ENCODE measurements around the gene PPP1R27.
"Not testable (repeated sequence)": the region's sequence is repeated elsewhere in the genome, so short reads cannot be mapped to it uniquely, and the experiment has no call there.

The PPP1R27 gene

GRCh38 chr17:81840826-81841778, 6.3 kb upstream of the PPP1R27 start:
- no peak for DNase-seq (ENCODE audit: low read depth, low spot score)

- not testable (repeated sequence) for DNase-seq (ENCODE audit: low read depth, low spot score)
These were observed 5.2 kb upstream of the PPP1R27 start for GRCh38 chr17:81840059-81840458.

GRCh38 chr17:81839301-81839700, 4.5 kb upstream of the PPP1R27 start:
- no peak for DNase-seq (ENCODE audit: low read depth, low spot score)

DNA sequence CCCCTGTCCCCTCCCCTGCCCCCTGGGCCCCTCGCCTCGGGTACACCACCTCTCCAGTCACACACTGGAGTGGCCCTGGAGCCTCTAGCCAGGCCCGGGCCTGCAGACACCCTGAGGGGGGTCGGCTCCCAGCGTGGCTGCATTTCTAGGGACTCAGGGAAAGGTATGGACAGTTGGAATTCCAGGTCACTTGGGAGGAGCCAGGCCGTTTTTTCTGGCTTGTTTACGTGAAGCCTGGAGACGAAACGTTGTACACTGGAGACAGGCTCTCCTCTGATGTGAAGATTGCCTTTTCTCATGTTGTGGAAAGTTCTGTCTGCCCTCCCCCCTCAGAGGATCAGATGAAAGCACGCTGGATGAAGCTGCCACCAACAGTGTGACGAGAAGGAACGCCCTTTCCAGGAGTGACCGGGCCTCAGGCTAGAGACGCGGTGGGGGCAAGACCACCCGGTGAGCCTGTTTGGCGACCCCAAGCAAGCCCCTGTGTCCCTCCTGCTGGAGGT, 4.0 kb upstream of the PPP1R27 start:
- DNase-seq (ENCODE audit: low read depth, low spot score): no peak

DNA sequence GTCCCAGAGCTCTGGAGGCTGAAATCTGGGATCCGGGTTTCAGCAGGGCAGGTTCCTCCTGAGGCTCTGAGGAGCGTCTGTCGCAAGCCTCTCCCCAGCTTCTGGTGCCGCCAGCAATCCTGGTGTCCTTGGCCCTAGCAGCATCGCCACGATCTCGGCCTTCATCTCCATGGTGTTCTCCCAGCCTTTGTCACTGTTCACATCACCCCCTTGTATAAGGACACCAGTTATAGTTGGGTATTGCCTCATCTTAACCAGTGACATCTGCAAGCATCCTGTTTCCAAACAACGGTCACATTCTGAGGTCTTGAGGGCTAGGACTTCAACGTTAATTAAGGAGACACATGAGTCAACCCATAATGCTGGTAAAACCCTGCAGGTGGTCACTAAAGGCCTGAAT, 2.8 kb upstream of the PPP1R27 start:
- DNase-seq (ENCODE audit: low read depth, low spot score): no peak

DNA sequence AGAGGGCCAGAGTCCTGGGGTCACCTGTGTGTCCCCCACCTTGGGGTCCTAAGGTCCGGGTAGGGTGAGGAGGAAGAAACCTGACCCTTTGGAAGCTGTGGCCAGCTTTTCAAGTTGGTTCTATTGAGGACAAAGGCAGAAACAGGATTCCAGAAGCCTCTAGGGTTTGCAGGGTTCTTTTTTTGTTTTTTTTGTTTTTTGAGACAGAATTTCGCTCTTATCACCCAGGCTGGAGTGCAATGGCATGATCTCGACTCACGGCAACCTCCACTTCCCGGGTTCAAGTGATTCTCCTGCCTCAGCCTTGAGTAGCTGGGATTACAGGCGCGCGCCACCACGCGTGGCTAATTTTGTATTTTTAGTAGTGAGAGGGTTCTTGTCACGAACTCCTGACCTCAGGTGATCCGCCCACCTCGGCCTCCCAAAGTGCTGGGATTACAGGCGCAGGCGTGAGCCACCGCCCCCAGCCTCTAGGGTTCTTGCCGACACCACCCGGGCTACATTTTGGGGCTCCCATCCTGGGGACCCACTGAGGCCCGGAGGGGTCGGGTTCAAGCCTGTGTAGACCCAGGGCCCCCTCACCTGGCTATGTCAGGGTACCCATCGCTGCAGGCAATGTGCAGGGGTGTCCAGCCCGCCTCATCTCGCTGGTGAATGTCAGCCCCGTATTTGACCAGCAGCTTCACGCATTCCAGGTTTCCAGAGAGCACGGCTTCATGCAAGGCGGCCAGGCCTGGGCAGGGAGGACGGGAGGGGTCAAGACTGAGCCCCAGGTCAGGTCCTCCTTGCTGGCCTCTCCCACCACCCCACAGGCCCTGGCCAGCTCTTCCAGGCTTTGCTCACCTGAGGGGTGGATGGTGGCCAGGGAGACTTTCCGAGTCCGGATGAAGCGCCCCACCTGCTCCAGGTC, 674 bp downstream of the PPP1R27 start:
- no peak for DNase-seq (ENCODE audit: low read depth, low spot score)

DNA sequence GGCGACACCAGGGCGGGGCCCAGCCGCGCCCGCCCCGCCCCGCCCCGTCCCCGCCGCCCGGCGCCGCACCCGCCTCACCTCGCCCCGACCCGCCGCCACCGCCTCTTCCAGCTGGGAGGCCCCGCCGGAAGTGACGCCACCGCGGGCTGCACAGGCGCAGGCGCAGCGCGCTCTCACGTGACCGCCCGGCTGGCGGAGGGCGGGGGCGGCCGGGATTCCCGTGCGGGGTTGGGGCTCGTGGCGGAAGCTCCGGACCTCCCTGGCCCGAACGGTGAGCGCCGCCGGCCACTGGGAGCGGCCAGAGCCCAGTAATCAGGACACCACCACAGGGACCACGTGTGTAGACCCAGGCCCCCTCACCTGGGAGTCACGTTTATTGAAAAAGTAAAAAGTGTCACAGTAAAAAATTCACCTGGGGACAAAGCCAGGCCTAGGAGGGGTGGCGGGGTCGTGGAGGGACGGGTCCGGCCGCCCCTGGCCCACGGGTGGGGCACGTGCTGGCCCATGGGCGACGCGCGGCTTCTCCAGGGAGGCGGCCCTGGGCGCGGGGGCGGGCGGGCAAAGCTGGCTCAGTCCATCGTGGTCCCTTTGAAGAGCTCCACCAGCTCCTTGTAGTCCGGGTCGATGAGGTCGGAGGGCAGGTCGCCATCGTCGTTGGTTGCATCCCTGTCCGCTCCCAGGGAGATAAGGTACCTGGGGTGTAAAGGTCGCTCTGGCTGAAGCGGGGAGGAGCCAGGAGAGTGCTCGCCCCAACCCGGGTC, 1.5 kb downstream of the PPP1R27 start, which contains the start of gene MCRIP1:
MCRIP1 (minus strand) TSS at position 132 of the 761 bp plus-strand sequence. CDS start 8,785 bp downstream, outside the sequence.
- DNase-seq (ENCODE audit: low read depth, low spot score): peak; percentile 87

- DNase-seq (ENCODE audit: low read depth, low spot score): no peak
These were observed 2.2 kb downstream of the PPP1R27 start for GRCh38 chr17:81832608-81833159.

- no peak for DNase-seq (ENCODE audit: low read depth, low spot score)
These were observed 2.8 kb downstream of the PPP1R27 start for GRCh38 chr17:81831957-81832607.

DNA sequence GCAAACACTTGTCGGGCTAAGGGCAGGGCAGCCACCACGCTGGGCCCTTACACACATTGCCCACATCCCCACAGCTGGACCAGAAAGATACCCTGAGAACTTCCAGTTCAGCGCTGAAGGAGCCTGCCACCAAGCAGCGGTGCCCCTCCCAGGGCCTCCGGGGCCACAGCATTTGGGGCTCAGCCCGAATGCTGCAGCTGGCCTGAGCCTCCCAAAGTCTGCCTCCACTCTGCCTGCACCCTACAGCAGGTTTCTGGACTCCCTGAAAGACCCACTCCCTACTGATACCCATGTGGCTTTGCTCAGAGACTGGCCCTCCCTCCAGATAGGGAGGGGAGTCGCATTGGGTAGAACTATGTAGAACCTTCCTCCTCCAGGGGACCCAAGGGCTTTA, 3.3 kb downstream of the PPP1R27 start:
- DNase-seq (ENCODE audit: low read depth, low spot score): no peak

- DNase-seq (ENCODE audit: low read depth, low spot score): no peak
These were observed 5.0 kb downstream of the PPP1R27 start for GRCh38 chr17:81829858-81830257.

- DNase-seq (ENCODE audit: low read depth, low spot score): no peak
These were observed 6.2 kb downstream of the PPP1R27 start for GRCh38 chr17:81828656-81829055.

GRCh38 chr17:81825841-81826466, 8.9 kb downstream of the PPP1R27 start:
- DNase-seq (ENCODE audit: low read depth, low spot score): no peak

GRCh38 chr17:81824595-81824994, 10.3 kb downstream of the PPP1R27 start:
- DNase-seq (ENCODE audit: low read depth, low spot score): no peak

DNA sequence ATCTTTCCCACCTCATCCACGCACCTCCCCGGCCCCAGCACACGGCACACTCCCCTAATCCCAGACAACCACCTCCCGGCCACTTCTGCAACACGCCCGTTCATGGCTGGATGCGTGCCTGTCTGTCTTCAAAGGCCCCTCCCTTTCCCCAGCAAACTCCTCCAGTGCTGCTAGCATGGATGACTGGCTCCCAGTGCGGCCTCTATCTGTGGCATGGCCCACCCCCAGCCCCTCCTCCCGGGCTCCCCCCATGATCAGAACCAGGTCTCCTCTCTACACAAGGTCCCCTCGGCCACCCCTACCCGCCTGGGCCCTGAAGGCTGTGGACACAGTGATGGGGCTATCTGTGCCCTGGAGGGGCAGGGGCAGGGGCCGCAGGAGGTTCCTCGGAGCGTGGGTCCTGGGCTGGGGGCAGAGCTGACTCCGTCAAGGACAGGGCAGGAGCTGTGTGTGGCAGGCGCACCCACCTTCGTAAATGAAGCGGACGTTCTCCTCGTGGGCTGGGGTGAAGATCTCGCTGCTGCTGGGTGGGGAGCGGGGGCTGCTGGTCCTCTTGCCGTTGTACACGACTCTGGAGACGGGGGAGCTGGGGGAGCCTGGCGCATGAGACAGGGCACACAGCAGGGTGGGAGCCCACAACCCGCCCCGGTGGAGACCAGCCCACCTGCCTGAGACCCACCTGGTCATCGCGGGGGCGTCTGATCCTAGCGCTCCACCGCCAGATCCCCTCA, 10.9 kb downstream of the PPP1R27 start:
- DNase-seq (ENCODE audit: low read depth, low spot score): no peak

DNA sequence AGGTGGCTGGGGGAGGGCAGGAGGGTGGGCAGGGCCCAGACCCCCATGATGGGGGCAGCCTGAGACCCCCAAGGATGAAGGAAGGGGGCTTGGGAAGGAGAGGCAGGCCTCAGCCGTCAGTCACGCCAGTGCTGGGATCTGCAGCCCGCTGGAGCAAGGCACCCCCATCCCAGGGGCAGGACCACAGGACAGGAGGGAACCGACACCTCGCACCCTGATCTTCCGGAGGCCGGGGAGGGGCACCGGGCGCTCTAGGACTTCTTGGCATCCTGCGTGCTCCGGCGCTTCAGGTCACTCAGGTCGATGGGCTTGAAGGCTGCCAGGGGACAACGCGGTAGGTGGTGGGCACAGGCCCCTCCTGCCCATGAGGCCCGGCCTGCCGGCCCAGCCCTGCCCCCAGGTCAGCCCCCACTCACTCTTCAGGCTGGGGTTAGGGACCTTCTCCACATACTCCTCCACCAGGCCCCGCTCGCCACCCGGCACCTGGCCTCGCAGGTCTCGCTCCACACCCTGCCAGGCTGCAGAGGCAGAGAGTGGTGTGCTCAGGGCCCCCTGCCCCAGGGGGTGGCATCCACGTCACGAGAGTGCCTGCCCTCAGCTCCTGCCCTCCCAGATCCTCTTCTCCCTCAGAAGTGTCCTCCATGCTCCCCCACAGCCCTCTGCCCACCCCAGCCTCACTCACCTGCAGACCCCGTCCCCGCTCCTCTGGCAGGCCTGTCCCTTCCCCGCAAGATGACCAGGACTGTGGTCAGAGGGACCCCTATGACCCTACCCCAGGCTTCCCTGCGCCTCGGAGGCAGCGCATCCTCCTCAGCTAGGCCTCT, 11.6 kb downstream of the PPP1R27 start:
- no peak for DNase-seq (ENCODE audit: low read depth, low spot score)

DNA sequence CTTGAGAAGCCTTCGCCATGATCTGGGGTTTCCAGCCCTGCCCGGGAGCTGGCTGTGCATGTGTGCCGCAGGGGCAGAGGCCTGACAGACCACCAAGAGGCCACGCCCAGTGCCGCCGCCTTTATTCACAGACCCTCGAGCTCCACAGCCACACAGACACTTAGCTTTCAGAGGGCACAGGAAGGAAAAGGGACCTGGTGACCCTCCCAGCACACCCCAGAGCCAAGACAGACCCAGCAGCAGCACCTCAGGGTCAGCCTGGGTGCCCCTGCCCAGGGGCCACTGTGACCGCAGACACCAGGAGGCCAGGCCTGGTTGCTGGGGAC, 12.6 kb downstream of the PPP1R27 start:
- DNase-seq (ENCODE audit: low read depth, low spot score): no peak

- DNase-seq (ENCODE audit: low read depth, low spot score): no peak
These were observed 13.1 kb downstream of the PPP1R27 start for GRCh38 chr17:81821603-81822311.
